Vagina (tissue), 2 donors: ENCODE results near the gene DIPK1B. TPM values are rescaled to one million over a fixed set of nuclear protein-coding genes. Genes with fewer than 3 reads are reported as not detected.

Source experiments
- DNase-seq, 2 donors: peaks; one replicate each; pipeline ENCODE4 v3.0.0-alpha.2; 2017; ENCODE audit errors: extremely low spot score in 2 of 2
- H3K27ac ChIP-seq: fragments of 200-600 bp; sonication (generic); one replicate; pipeline ENCODE4 v1.5.1; 2019
- H3K27me3 ChIP-seq: fragments of 200-600 bp; sonication (generic); one replicate; pipeline ENCODE4 v1.5.1; 2019
- H3K36me3 ChIP-seq, 2 donors: fragments of 200-600 bp; sonication (generic); one replicate each; pipeline ENCODE4 v1.5.1; 2017 to 2019
- H3K4me1 ChIP-seq: fragments of 200-600 bp; sonication (generic); one replicate; pipeline ENCODE4 v1.5.1; 2019
- H3K4me3 ChIP-seq, 2 donors: fragments of 200-600 bp; sonication (generic); 1 replicate in 1 of 2; 2 replicates in 1 of 2; pipeline ENCODE4 v1.5.1; 2016 to 2019
- H3K9me3 ChIP-seq: fragments of 200-600 bp; sonication (generic); one replicate; pipeline ENCODE4 v1.5.1; 2019
- CTCF ChIP-seq, 3 experiments: fragments of 450-650 bp in 2 of 3; fragments of 200-600 bp in 1 of 3; sonication (generic) in 1 of 3; IDR thresholded peaks; one replicate each; pipeline ENCODE4 v1.5.1; 2017 to 2019; ENCODE audit warnings: antibody characterized with exemption in 3 of 3, mild to moderate bottlenecking in 2 of 3, moderate library complexity in 2 of 3
- POLR2A ChIP-seq, 2 donors: fragments of 450-650 bp; IDR thresholded peaks; one replicate each; pipeline ENCODE4 v1.6.1; 2017; ENCODE audit warnings: antibody characterized with exemption in 2 of 2, mild to moderate bottlenecking in 2 of 2, moderate library complexity in 2 of 2
- POLR2AphosphoS5 ChIP-seq, 2 donors: sonication (generic); formaldehyde crosslinking; IDR thresholded peaks; one replicate each; pipeline ENCODE4 v1.9.0; 2017; ENCODE audit warnings: antibody characterized with exemption in 2 of 2, mild to moderate bottlenecking in 2 of 2, low read depth in 1 of 2; ENCODE audit not compliant: insufficient read depth in 1 of 2
- intact Hi-C: fragments of 100-400 bp; cut with DNase I; formaldehyde crosslinking; loops from one replicate; pipeline ENCODE4 v1.15.1; 2023
- total RNA-seq: library from RNA; depleted of rRNA; stranded (reverse); fragments of >200 nt; gene quantifications from one replicate; pipeline ENCODE4 v1.2.3, GENCODE V29; 2016

The DIPK1B gene
- total RNA-seq, 1 donor from 2014 or later = 11.5 TPM

DNA sequence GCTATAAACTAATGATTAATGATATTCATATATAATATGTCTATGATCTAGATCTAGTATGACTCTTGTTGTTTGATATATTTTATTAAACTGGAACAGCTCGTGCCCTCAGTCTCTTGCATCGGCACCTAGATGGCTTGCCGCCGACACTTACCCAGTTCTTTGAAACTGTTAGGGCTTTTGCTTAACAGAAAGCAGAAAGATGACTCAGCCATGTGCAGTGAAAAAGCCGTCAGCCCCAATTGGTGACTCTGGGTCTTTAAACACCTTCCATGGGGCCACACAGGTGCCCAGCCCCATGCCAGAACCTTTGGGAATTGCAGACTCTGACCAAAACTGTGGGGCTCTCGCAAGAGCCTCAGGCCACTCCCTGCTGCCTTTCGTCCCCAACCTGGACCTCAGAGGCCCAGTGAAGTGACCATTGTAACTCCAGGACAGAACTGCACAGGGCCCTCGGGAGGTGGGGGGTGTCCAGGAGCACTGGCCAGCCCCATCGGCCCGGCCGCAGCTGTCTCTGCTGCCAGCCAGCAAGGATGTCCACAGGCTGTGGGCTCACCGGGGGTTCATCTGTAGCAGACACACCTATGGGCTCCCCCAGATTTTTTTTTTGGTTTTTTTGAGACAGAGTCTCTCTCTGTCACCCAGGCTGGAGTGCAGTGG is 22.6 kb downstream of the DIPK1B start:
- Histone ChIP-seq H3K4me1 (no peaks in the 10 kb centered on the region), H3K36me3 (no peaks in the 10 kb centered on the region), H3K9me3 (no peaks in the 10 kb centered on the region), H3K27ac (no peak overlapping the region), H3K27me3 (no peaks in the 10 kb centered on the region), H3K4me3 (no peak overlapping the region)
- TF ChIP-seq POLR2AphosphoS5 (IDR thresholded peaks at IDR 0.05; ENCODE audit: insufficient read depth in 1 of 2, low read depth in 1 of 2) (no peak), CTCF (IDR thresholded peaks at IDR 0.05) (no peak), POLR2A (IDR thresholded peaks at IDR 0.05) (no peak)
- DNase-seq = no peak
- intact Hi-C loops = no loop called here

- H3K27me3 ChIP-seq = no peaks in the 10 kb centered on the region
- no peak overlapping the region for H3K4me3 ChIP-seq
- H3K9me3 ChIP-seq = no peaks in the 10 kb centered on the region
- TF ChIP-seq CTCF (IDR thresholded peaks at IDR 0.05) (no peak), POLR2A (IDR thresholded peaks at IDR 0.05) (no peak), POLR2AphosphoS5 (IDR thresholded peaks at IDR 0.05; ENCODE audit: insufficient read depth in 1 of 2, low read depth in 1 of 2) (no peak)
- H3K4me1 ChIP-seq = peaks cover 4% of the 10 kb centered on the region
- no peak overlapping the region for H3K27ac ChIP-seq
- DNase-seq = no peak
- no peaks in the 10 kb centered on the region for H3K36me3 ChIP-seq
- intact Hi-C loops = no loop called here
Measured at GRCh38 chr9:136735812-136736480, 23.6 kb downstream of the DIPK1B start.

DNA sequence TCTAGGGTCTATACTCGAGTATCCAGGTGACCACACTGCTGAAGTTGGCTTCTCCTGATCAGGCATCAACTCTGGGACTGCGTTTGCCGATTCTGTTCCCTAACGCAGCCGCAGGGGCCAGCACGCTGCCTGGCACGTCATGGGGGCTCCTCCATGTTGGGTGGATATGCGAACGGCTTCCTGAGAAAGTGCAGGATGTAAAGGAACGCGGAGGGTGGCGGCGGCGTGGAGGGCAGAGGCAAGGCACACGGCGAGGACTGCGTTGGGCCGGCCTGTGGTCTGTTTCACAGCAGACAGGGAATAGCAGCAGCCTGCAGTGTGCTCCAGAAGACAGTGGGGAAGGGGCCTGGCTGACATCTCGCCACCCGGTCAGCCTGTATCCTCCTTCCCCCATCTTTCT is 26.6 kb downstream of the DIPK1B start:
- H3K4me3 ChIP-seq = no peak overlapping the region
- peaks cover 3% of the 10 kb centered on the region for H3K27me3 ChIP-seq
- H3K36me3 ChIP-seq = no peaks in the 10 kb centered on the region
- peaks cover 33% of the 10 kb centered on the region for H3K4me1 ChIP-seq
- no peak overlapping the region for H3K27ac ChIP-seq
- intact Hi-C loops = no loop called here
- DNase-seq = no peak
- no peak for TF ChIP-seq POLR2AphosphoS5 (IDR thresholded peaks at IDR 0.05; ENCODE audit: insufficient read depth in 1 of 2, low read depth in 1 of 2)
- TF ChIP-seq POLR2A (IDR thresholded peaks at IDR 0.05) = no peak
- TF ChIP-seq CTCF (IDR thresholded peaks at IDR 0.05) = no peak
- H3K9me3 ChIP-seq = no peaks in the 10 kb centered on the region

GRCh38 chr9:136739509-136739908 is 27.1 kb downstream of the DIPK1B start:
- Histone ChIP-seq H3K27me3 (peaks cover 3% of the 10 kb centered on the region), H3K4me3 (no peak overlapping the region), H3K36me3 (no peaks in the 10 kb centered on the region), H3K4me1 (peaks cover 33% of the 10 kb centered on the region), H3K9me3 (no peaks in the 10 kb centered on the region), H3K27ac (no peak overlapping the region)
- DNase-seq = no peak
- TF ChIP-seq POLR2A (IDR thresholded peaks at IDR 0.05) = no peak
- TF ChIP-seq CTCF (IDR thresholded peaks at IDR 0.05) = no peak
- TF ChIP-seq POLR2AphosphoS5 (IDR thresholded peaks at IDR 0.05; ENCODE audit: insufficient read depth in 1 of 2, low read depth in 1 of 2) = no peak
- intact Hi-C loops = no loop called here

GRCh38 chr9:136740069-136740468 is 27.7 kb downstream of the DIPK1B start:
- Histone ChIP-seq H3K4me1 (peaks cover 33% of the 10 kb centered on the region), H3K36me3 (no peaks in the 10 kb centered on the region), H3K4me3 (no peak overlapping the region), H3K27me3 (peaks cover 3% of the 10 kb centered on the region), H3K27ac (no peak overlapping the region), H3K9me3 (no peaks in the 10 kb centered on the region)
- DNase-seq = no peak
- intact Hi-C loops = no loop called here
- TF ChIP-seq POLR2A (IDR thresholded peaks at IDR 0.05) = no peak
- no peak for TF ChIP-seq CTCF (IDR thresholded peaks at IDR 0.05)
- TF ChIP-seq POLR2AphosphoS5 (IDR thresholded peaks at IDR 0.05; ENCODE audit: insufficient read depth in 1 of 2, low read depth in 1 of 2) = no peak
